ENCODE data around the gene UBAC1.

The UBAC1 gene

GRCh38 chr9:135939351-135940265 is 21.6 kb downstream of the UBAC1 start:
- DNase-seq (ENCODE audit: insufficient read length) (no peak), FAIRE-seq (no peak)
- no peak for TF ChIP-seq POLR2AphosphoS5 (IDR thresholded peaks at IDR 0.05; ENCODE audit: low read depth, low read length)
- no peak for TF ChIP-seq TAF1 (IDR thresholded peaks at IDR 0.05; ENCODE audit: borderline replicate concordance, low read depth, low read length)
- no peak for TF ChIP-seq POLR2A (IDR thresholded peaks at IDR 0.05; ENCODE audit: low read depth, low read length)

- FAIRE-seq, result no peak
Measured at GRCh38 chr9:135937521-135938489, 23.4 kb downstream of the UBAC1 start.

DNA sequence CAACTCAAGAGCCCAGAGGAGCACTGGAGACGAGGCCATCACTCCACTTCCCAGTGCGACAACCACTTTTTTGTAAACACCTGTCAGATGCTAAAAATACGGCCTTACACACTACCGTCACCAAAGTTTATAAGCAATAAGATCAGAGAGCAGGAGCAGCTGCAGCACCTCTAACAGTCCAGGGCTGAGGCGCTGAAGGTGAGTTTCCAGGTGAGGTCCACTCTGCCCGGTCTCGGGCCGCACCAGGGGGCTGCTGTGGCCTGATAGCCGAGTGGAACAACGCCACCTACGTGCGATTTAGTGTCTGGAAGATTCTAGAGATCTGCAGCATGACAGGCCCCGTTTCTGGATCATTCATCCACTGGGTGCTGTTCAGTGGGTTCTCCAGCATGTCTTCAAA is 28.1 kb downstream of the UBAC1 start:
- DNase-seq (ENCODE audit: insufficient read length) (no peak), FAIRE-seq (no peak)
- no peak for TF ChIP-seq POLR2A (IDR thresholded peaks at IDR 0.05; ENCODE audit: low read depth, low read length)
- TF ChIP-seq POLR2AphosphoS5 (IDR thresholded peaks at IDR 0.05; ENCODE audit: low read depth, low read length), result no peak
- no peak for TF ChIP-seq TAF1 (IDR thresholded peaks at IDR 0.05; ENCODE audit: borderline replicate concordance, low read depth, low read length)

More at GRCh38 chr9:135937521-135938489, 23.4 kb downstream of the UBAC1 start:
- TF ChIP-seq POLR2AphosphoS5 (IDR thresholded peaks at IDR 0.05; ENCODE audit: low read depth, low read length), result no peak
- TF ChIP-seq POLR2A (IDR thresholded peaks at IDR 0.05; ENCODE audit: low read depth, low read length), result no peak
- TF ChIP-seq TAF1 (IDR thresholded peaks at IDR 0.05; ENCODE audit: borderline replicate concordance, low read depth, low read length), result no peak
- DNase-seq (ENCODE audit: insufficient read length), result no peak

GRCh38 chr9:135932656-135933055 is 28.5 kb downstream of the UBAC1 start:
- TF ChIP-seq POLR2AphosphoS5 (IDR thresholded peaks at IDR 0.05; ENCODE audit: low read depth, low read length), result no peak
- TF ChIP-seq TAF1 (IDR thresholded peaks at IDR 0.05; ENCODE audit: borderline replicate concordance, low read depth, low read length), result no peak
- TF ChIP-seq POLR2A (IDR thresholded peaks at IDR 0.05; ENCODE audit: low read depth, low read length), result no peak
- FAIRE-seq, result no peak
- DNase-seq (ENCODE audit: insufficient read length), result no peak

DNA sequence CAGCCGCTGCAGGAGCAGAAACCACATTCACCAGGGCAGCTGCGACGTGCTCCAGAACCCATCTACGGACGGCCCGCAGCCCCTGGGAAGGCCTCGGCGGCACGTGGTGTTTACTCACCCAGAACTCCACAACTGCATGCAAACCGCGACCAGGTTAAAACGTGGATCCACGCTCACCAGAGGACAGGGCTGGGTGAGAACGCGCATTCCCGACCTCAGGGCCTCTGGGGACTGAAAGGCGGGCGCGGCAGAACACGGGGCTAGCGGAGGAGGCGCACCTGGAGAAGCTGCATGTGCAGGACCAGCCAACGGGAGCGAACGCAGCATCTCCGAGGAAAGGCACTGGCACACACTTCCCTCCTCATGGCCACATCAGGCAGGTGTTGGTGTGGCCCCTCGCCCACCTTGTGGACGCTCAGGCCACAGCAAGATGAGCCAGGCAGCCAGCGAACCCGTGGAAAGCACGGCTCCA is 29.8 kb downstream of the UBAC1 start:
- FAIRE-seq (no peak), DNase-seq (ENCODE audit: insufficient read length) (no peak)
- TF ChIP-seq POLR2AphosphoS5 (IDR thresholded peaks at IDR 0.05; ENCODE audit: low read depth, low read length), result no peak
- TF ChIP-seq POLR2A (IDR thresholded peaks at IDR 0.05; ENCODE audit: low read depth, low read length), result no peak
- TF ChIP-seq TAF1 (IDR thresholded peaks at IDR 0.05; ENCODE audit: borderline replicate concordance, low read depth, low read length), result no peak

GRCh38 chr9:135930446-135931345 is 30.5 kb downstream of the UBAC1 start:
- TF ChIP-seq POLR2A (IDR thresholded peaks at IDR 0.05; ENCODE audit: low read depth, low read length), result no peak
- no peak for TF ChIP-seq POLR2AphosphoS5 (IDR thresholded peaks at IDR 0.05; ENCODE audit: low read depth, low read length)
- no peak for TF ChIP-seq TAF1 (IDR thresholded peaks at IDR 0.05; ENCODE audit: borderline replicate concordance, low read depth, low read length)
- no peak for FAIRE-seq

GRCh38 chr9:135929656-135930445 is 31.3 kb downstream of the UBAC1 start:
- FAIRE-seq (no peak), DNase-seq (ENCODE audit: insufficient read length) (no peak)
- no peak for TF ChIP-seq POLR2AphosphoS5 (IDR thresholded peaks at IDR 0.05; ENCODE audit: low read depth, low read length)
- TF ChIP-seq TAF1 (IDR thresholded peaks at IDR 0.05; ENCODE audit: borderline replicate concordance, low read depth, low read length), result no peak
- no peak for TF ChIP-seq POLR2A (IDR thresholded peaks at IDR 0.05; ENCODE audit: low read depth, low read length)

More at GRCh38 chr9:135930446-135931345, 30.5 kb downstream of the UBAC1 start:
- DNase-seq (ENCODE audit: insufficient read length), result no peak

DNA sequence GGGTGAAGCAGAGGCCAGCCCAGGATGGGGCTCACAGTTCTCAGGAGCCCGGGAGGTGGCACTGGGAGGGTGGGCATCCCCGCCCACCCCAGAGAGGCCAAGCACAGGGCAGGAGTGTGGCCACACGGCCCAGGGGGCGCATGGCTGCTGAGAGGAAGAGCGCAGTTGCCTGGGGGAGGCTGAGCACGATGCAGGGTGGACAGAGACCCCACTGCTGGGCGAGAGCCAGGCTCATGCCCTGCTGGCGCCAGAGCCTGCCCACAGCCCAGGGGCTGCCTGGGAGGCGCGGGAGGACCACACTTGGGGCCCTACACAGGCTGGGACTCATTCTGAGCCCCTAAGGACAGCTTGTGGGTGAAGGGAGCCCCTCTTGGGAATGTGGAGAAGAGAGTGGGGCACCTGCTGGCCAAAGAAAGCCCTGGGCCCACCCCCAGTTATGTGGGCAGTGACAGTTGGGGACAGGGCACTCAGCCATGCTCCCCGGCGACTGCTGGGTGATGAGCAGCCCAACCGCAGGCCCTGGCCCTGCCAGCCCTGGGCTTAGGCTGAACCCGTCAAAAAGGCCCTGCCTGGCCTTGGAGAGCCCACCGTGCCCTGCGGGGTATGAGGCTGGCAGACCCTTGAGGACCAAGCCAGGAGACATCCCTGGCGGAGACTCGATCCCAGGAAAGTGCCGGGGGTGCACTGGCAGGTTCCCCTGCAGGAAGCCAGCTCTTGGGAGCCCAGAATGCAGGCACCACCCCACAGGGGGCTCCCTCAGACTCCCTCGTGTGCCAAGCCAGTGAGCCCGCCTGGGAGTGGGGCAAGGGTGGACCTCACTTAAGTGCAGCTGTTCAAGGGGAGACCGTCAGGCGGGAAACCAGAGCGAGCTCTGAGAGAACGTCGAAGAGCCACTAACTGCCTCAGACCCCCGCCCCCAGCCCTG is 32.2 kb downstream of the UBAC1 start:
- FAIRE-seq (no peak), DNase-seq (ENCODE audit: insufficient read length) (no peak)
- TF ChIP-seq POLR2AphosphoS5 (IDR thresholded peaks at IDR 0.05; ENCODE audit: low read depth, low read length) (no peak), POLR2A (IDR thresholded peaks at IDR 0.05; ENCODE audit: low read depth, low read length) (no peak), TAF1 (IDR thresholded peaks at IDR 0.05; ENCODE audit: borderline replicate concordance, low read depth, low read length) (no peak)

Measured in GM12892 (cell line).